ENCODE results near the gene C5. TPM values are rescaled to one million over a fixed set of nuclear protein-coding genes. Genes with fewer than 3 reads are reported as not detected.

The C5 gene
- total RNA-seq, 4 donors from 2014 or later = 0.83 to 5.1 (median 1.6) TPM

DNA sequence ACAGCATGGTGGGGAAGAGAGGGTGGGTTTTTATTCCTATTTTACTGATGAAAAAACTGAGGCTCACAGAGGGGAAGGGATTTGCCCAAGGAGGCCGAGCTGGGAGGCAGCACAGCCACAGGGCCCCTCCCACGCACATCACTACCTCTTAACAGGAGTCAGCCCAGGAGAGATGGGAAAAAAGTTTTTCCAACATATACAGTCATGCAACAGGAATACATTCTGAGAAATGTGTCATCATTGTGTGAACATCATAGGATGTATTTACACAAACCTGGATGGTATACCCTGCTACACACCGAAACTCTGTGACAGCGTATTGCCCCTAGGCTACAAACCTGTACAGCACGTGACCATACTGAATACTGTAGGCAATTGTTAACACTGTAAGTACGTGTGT, 135.1 kb downstream of the C5 start:
- DNase-seq = no peak
- intact Hi-C loops (cut with DNase I) = no loop called here
- peak overlapping the region in 3 of 4 donors; percentile 10 to 15 (median 12) for H3K27ac ChIP-seq
- peaks cover 0 to 25% (median 0%) of the 10 kb centered on the region in 3 donors for H3K36me3 ChIP-seq
- no peak overlapping the region for H3K4me3 ChIP-seq
- no peaks in the 10 kb centered on the region for H3K27me3 ChIP-seq
- WGBS, 2 donors = 67 to 88% methylated on average over 6 of the region's 6 CpGs
- TF ChIP-seq, protein P1, sequence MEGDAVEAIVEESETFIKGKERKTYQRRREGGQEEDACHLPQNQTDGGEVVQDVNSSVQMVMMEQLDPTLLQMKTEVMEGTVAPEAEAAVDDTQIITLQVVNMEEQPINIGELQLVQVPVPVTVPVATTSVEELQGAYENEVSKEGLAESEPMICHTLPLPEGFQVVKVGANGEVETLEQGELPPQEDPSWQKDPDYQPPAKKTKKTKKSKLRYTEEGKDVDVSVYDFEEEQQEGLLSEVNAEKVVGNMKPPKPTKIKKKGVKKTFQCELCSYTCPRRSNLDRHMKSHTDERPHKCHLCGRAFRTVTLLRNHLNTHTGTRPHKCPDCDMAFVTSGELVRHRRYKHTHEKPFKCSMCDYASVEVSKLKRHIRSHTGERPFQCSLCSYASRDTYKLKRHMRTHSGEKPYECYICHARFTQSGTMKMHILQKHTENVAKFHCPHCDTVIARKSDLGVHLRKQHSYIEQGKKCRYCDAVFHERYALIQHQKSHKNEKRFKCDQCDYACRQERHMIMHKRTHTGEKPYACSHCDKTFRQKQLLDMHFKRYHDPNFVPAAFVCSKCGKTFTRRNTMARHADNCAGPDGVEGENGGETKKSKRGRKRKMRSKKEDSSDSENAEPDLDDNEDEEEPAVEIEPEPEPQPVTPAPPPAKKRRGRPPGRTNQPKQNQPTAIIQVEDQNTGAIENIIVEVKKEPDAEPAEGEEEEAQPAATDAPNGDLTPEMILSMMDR (IDR thresholded peaks at IDR 0.05) = no peak
- no peak for TF ChIP-seq POLR2A (IDR thresholded peaks at IDR 0.05)
- no peaks in the 10 kb centered on the region for H3K9me3 ChIP-seq
- H3K4me1 ChIP-seq = peaks cover 0 to 54% (median 31%) of the 10 kb centered on the region in 3 donors

DNA sequence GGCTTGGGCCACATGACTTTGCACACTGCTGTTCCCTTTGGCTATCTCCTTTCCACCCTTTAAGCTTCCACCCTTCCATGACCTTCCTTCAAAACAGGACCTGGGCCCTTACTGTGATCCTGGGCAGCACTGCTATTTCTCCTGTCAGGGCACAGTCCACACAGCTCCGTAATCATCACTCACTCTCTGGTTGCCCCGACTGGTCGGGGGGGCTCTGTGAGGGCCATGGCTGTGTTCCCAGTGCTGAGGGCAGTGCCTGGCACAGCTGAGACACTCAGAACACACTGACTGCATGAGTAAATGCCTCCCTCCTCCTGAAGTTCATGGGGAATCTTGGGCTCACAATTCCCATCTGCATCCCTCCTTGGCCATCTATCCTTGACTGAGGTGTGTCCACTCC, 135.7 kb downstream of the C5 start:
- intact Hi-C loops (cut with DNase I) = no loop called here
- Histone ChIP-seq H3K36me3 (peaks cover 0 to 25% (median 0%) of the 10 kb centered on the region in 3 donors), H3K27me3 (no peaks in the 10 kb centered on the region), H3K4me1 (peaks cover 0 to 54% (median 30%) of the 10 kb centered on the region in 3 donors), H3K9me3 (no peaks in the 10 kb centered on the region), H3K4me3 (no peak overlapping the region), H3K27ac (peak overlapping the region in 3 of 4 donors; percentile 12 to 17 (median 15))
- TF ChIP-seq, protein P1 (IDR thresholded peaks at IDR 0.05) = no peak
- no peak for TF ChIP-seq POLR2A (IDR thresholded peaks at IDR 0.05)
- no peak for DNase-seq
- WGBS, 2 donors = 60 to 90% methylated on average over 1 to 3 of the region's 3 CpGs

DNA sequence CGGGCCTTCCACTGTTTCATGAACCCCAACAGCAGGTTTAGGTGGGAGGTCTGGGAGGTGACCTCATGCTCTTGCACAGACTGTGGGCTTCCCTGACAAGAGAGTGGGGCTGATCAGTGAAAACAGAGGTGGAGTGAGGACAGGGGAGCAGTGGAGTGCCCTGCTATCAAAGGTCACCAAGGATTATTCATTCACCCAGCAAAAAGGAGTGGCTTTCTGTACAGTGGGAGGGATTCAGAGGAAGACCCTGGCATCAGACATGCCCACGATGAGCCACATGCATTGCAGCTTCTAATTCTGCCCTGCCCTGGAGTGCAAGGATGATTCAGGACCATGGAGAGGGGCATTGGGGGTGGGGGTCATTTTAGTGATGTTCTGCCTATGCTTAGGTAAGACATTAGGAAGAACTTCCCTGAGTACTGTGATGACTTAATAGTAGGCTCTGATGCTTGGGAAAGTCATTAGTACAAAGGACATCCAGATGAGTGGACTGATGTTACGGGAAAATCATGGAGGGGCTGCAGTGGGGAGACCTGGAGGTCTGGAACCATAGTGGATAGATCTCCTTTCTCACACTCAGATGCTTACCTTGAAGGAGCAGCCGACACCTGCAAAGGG, 136.3 kb downstream of the C5 start:
- Histone ChIP-seq H3K4me3 (no peak overlapping the region), H3K36me3 (peaks cover 0 to 30% (median 0%) of the 10 kb centered on the region in 3 donors), H3K27me3 (no peaks in the 10 kb centered on the region), H3K4me1 (peaks cover 0 to 48% (median 24%) of the 10 kb centered on the region in 3 donors), H3K27ac (no peak overlapping the region), H3K9me3 (no peaks in the 10 kb centered on the region)
- TF ChIP-seq, protein P1 (IDR thresholded peaks at IDR 0.05) = no peak
- TF ChIP-seq POLR2A (IDR thresholded peaks at IDR 0.05) = no peak
- WGBS, 2 donors = 81 to 89% methylated on average over 3 of the region's 4 CpGs
- intact Hi-C loops (cut with DNase I) = no loop called here
- DNase-seq = no peak

DNA sequence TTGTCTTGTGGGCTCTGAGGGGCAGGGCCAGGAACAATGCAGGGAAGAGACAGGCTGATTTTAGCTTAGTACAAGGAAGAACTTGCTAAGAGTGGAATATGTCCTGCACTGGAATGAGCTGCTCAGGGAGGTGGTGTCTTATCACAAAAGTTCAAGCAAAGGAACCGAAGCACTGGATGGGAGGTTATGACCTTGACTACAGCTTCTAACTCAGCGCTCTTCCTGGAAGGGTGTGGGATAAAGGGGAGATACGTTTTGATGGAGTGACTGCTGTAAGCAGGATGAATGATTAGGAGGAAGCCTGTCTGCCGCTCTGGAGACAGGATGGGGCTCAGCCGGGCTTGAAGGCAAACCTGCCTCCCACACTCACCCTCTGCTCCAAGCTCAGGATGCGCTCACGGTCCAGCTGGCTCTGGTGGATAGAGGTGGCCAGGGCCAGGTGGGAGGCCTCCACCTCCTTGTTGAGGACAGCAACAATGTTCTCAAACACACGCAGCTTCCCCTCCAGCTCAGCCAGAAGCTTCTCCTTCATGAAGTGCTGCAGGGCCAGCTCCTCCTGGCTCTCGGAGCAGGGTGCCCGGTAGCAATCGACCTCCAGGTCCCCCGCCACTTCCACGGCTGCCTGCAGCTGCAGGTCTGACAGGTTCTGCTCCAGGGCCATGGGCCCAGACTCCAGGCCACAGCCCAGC, 137.0 kb downstream of the C5 start:
- no peak overlapping the region for H3K27ac ChIP-seq
- TF ChIP-seq, protein P1 (IDR thresholded peaks at IDR 0.05) = no peak
- intact Hi-C loops (cut with DNase I) = no loop called here
- no peaks in the 10 kb centered on the region for H3K9me3 ChIP-seq
- 89 to 93% methylated on average over 11 of the region's 13 CpGs for WGBS, 2 donors
- no peak overlapping the region for H3K4me3 ChIP-seq
- peaks cover 0 to 41% (median 20%) of the 10 kb centered on the region in 3 donors for H3K4me1 ChIP-seq
- peaks cover 0 to 33% (median 0%) of the 10 kb centered on the region in 3 donors for H3K36me3 ChIP-seq
- no peaks in the 10 kb centered on the region for H3K27me3 ChIP-seq
- no peak for DNase-seq

DNA sequence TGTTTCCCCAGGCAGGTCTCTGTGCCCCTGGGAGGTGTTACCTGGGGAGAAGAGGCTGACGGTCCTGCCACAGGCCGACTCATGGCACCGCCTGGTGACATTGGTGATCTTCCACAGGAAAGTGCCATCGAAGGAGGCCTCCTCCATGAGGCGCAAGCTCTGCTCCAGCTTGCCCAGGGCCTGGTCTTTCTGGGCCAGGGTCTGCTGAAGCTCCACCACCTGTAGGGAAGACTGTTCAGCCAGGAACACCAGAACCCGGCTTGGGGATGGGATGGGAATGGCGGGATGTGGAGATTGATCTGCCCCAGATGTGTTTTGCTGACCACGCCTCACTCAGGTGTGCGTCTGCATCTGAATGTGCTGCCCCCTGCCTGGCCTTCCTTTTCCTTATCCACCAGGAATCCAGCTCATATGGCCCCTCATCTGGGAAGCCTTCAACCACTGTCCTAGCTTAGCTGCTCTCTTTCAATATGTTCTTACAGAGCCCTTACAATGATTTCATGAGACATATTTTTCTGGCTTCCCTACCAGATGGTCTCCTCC, 138.7 kb downstream of the C5 start:
- WGBS, 2 donors = 92% methylated on average over 2 to 5 of the region's 9 CpGs
- DNase-seq = no peak
- no peak overlapping the region for H3K27ac ChIP-seq
- no peaks in the 10 kb centered on the region for H3K27me3 ChIP-seq
- intact Hi-C loops (cut with DNase I) = no loop called here
- TF ChIP-seq POLR2A (IDR thresholded peaks at IDR 0.05) = no peak
- TF ChIP-seq, protein P1 (IDR thresholded peaks at IDR 0.05) = no peak
- H3K4me3 ChIP-seq = no peak overlapping the region
- no peaks in the 10 kb centered on the region for H3K9me3 ChIP-seq
- H3K36me3 ChIP-seq = peaks cover 0 to 33% (median 0%) of the 10 kb centered on the region in 3 donors
- peaks cover 0 to 30% (median 15%) of the 10 kb centered on the region in 3 donors for H3K4me1 ChIP-seq
